GM18867 (cell line): ENCODE results near the gene CHRM2.

Source experiments
- ATAC-seq: cut with Tn5 transposase; IDR thresholded peaks from one replicate; pipeline ENCODE4 v1.9.1; 2021; ENCODE audit warnings: mild to moderate bottlenecking, moderate library complexity; ENCODE audit not compliant: unreplicated experiment

Gene CHRM2

GRCh38 chr7:136956232-136956631, 87.8 kb downstream of the CHRM2 start:
- no peak for ATAC-seq

GRCh38 chr7:136956671-136957070, 88.2 kb downstream of the CHRM2 start:
- ATAC-seq = no peak

GRCh38 chr7:136957391-136957790, 88.9 kb downstream of the CHRM2 start:
- no peak for ATAC-seq

- ATAC-seq = no peak
Measured at GRCh38 chr7:136958016-136958415, 89.6 kb downstream of the CHRM2 start.

GRCh38 chr7:136964347-136964746, 95.9 kb downstream of the CHRM2 start:
- no peak for ATAC-seq

GRCh38 chr7:136966825-136967224, 98.4 kb downstream of the CHRM2 start:
- ATAC-seq = no peak

- no peak for ATAC-seq
Measured at GRCh38 chr7:136969761-136970160, 101.3 kb downstream of the CHRM2 start.

GRCh38 chr7:136971776-136972175, 103.3 kb downstream of the CHRM2 start:
- ATAC-seq = no peak

GRCh38 chr7:136976504-136977251, 108.2 kb downstream of the CHRM2 start:
- no peak for ATAC-seq

- no peak for ATAC-seq
Measured at GRCh38 chr7:136993377-136993776, 124.9 kb downstream of the CHRM2 start.

- no peak for ATAC-seq
Measured at GRCh38 chr7:136997735-136998134, 129.3 kb downstream of the CHRM2 start.

- ATAC-seq = no peak
Measured at GRCh38 chr7:136998495-136998894, 130.0 kb downstream of the CHRM2 start.

- ATAC-seq = no peak
Measured at GRCh38 chr7:137000621-137001020, 132.2 kb downstream of the CHRM2 start.

- ATAC-seq = no peak
Measured at GRCh38 chr7:137001041-137001440, 132.6 kb downstream of the CHRM2 start.

GRCh38 chr7:137001478-137001877, 133.0 kb downstream of the CHRM2 start:
- ATAC-seq = no peak

- no peak for ATAC-seq
Measured at GRCh38 chr7:137003086-137003485, 134.6 kb downstream of the CHRM2 start.

GRCh38 chr7:137003566-137003965, 135.1 kb downstream of the CHRM2 start:
- no peak for ATAC-seq

GRCh38 chr7:137005873-137006272, 137.4 kb downstream of the CHRM2 start:
- ATAC-seq = no peak

GRCh38 chr7:137006293-137006692, 137.8 kb downstream of the CHRM2 start:
- ATAC-seq = no peak

- ATAC-seq = no peak
Measured at GRCh38 chr7:137007001-137007694, 138.7 kb downstream of the CHRM2 start.

- ATAC-seq = no peak
Measured at GRCh38 chr7:137009404-137009803, 141.0 kb downstream of the CHRM2 start.

- no peak for ATAC-seq
Measured at GRCh38 chr7:137015015-137015414, 146.6 kb downstream of the CHRM2 start.
